K562 (cell line): ENCODE results near the gene TRIM23.

Source experiments
- AFF1 ChIP-seq, 2 experiments: fragments of 450-650 bp; IDR thresholded peaks; 2 replicates each; pipeline ENCODE4 v1.6.1; 2018; ENCODE audit warnings: mild to moderate bottlenecking in 2 of 2, low read depth in 1 of 2; ENCODE audit not compliant: partially characterized antibody in 2 of 2
- EP400 ChIP-seq: fragments of 450-650 bp; IDR thresholded peaks from 2 replicates; pipeline ENCODE4 v1.6.1; 2017; ENCODE audit warnings: antibody characterized with exemption, mild to moderate bottlenecking, moderate library complexity
- HMGXB4 ChIP-seq: sonication (generic); formaldehyde crosslinking; IDR thresholded peaks from 2 replicates; pipeline ENCODE4 v1.8.1; 2023; ENCODE audit warnings: mild to moderate bottlenecking, missing genetic modification reagents
- KDM1A ChIP-seq, 2 experiments: fragments of 450-650 bp; IDR thresholded peaks; 2 replicates each; pipeline ENCODE4 v1.6.1; 2016; ENCODE audit warnings: mild to moderate bottlenecking in 2 of 2
- MAZ ChIP-seq, 2 experiments: fragments of 450-650 bp in 1 of 2; sonication (generic) in 1 of 2; formaldehyde crosslinking; IDR thresholded peaks in 1 of 2; conservative IDR thresholded peaks in 1 of 2; 2 replicates each; pipeline versions ENCODE4 v1.4.0 to v1.5.0; 2020; ENCODE audit warnings: mild to moderate bottlenecking in 1 of 2, missing genetic modification reagents in 1 of 2
- PHF21A ChIP-seq: fragments of 450-650 bp; IDR thresholded peaks from 2 replicates; pipeline ENCODE4 v1.6.1; 2017; ENCODE audit warnings: low read depth, borderline replicate concordance
- POLR2A ChIP-seq: fragments of 450-650 bp; conservative IDR thresholded peaks from 2 replicates; pipeline ENCODE4 v1.6.1; 2016
- POLR2B ChIP-seq: fragments of 450-650 bp; IDR thresholded peaks from 2 replicates; pipeline ENCODE4 v1.6.1; 2018; ENCODE audit warnings: low read depth; ENCODE audit not compliant: partially characterized antibody
- STAT5B ChIP-seq: fragments of 250-450 bp; sonication (Bioruptor Pico); IDR thresholded peaks from 2 replicates; pipeline ENCODE4 v1.8.0; 2021; ENCODE audit warnings: mild to moderate bottlenecking, inconsistent platforms
- TSHZ1 ChIP-seq: fragments of 250-450 bp; sonication (Bioruptor Pico); IDR thresholded peaks from 2 replicates; pipeline ENCODE4 v1.4.0; 2020; ENCODE audit warnings: mild to moderate bottlenecking, moderate library complexity

- TF ChIP-seq AFF1 (IDR thresholded peaks at IDR 0.05; ENCODE audit: low read depth in 1 of 2, partially characterized antibody in 2 of 2) (no peak), PHF21A (no peak), EP400 (no peak), KDM1A (IDR thresholded peaks at IDR 0.05) (no peak), STAT5B (CRISPR knock-in tag) (no peak), POLR2B (no peak), MAZ (CRISPR knock-in tag; conservative IDR thresholded peaks at IDR 0.05 in 1 of 2, IDR thresholded peaks at IDR 0.05 in 1 of 2) (no peak), HMGXB4 (no peak), POLR2A (no peak), TSHZ1 (CRISPR knock-in tag) (no peak)
Observed at GRCh38 chr5:65672796-65673195, 48.7 kb upstream of the TRIM23 start.
